ENCODE data around the gene TMEM141. TPM values are rescaled to one million over a fixed set of nuclear protein-coding genes. Genes with fewer than 3 reads are reported as not detected.
"Not testable (repeated sequence)": the region's sequence is repeated elsewhere in the genome, so short reads cannot be mapped to it uniquely, and the experiment has no call there.

The TMEM141 gene
- polyA plus RNA-seq, 1 of the 3 experiments (the other 2 are of a cell fraction): 112 TPM

DNA sequence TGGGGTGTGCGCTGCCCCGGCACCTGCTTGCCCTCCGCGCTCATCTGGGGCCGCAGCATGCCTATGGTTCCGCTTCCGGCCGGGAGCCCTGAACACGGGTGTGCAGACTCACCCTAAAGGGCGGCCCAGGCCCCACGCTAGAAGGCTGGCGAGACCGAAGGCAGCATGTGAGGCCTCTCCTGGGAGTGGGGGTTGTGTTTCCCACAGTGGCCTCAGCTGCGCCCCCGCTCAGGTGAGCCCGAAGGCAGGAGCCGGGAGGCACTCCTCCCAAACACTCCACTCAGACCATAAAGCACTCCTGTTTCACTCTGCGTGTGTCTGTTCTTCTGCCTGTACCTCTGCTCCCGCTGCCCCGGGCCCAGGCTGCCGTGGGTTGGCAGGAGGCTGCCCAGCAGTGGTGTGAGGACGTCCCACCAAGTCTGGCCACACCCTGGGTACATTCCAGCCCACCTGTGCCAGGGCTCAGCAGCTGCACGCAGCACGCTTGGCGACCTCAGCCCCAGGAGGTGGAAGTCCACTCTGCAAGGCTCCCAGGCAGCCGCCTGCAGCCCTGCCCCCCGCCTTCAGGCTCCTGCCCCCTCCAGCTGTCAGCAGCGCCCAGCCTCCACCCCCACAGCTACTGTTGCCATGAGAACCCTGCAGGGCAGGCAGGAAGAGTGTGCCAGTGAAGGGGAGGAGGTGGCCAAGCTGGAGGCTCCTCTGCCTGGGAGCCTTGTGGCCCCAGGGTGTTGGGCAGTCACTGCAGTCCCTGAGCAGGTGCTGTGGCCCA, 49.9 kb downstream of the TMEM141 start:
- peak; percentile 59 for DNase-seq

DNA sequence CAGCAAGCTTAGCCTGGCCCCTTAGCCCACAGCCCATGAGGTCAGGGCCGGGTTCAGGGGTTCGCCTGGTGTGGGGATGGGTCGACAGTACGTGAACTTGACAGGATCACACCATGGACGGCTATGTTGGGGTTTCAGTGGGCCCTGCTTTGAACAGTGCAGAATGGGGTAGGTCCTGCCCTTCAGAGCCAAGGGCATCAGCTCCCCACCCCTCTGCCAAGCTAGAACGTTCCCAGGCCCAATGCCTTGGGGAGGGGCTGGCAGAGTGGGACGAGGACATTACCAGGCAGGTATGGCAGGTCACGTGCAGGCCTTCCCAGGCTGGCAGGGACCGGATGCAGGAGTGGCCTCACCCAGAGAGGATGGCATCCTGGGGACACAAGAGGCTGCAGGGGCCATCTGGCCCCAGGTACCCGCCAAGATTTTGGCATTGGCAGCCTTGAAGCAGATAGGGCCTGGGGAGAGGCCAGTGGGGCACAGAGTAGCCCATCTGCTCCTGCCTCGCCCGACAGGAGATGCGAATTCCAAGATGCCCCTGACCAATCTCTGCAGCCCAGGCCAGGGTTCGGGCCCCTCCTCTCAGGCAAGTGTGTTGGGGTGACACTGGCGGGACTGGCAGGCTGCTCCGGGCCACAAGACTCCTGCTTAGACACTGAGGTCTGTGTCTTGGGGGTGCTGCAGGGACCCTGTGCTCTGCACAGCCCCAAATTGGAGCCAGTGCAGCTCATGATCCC, 50.7 kb downstream of the TMEM141 start:
- POLR2A ChIA-PET: interaction anchor here (1.4 to 2.1 kb wide), 3 partner anchors 13 to 35 kb away, joined by 4 to 10 read pairs (median 4); partner anchors contain the start of gene RABL6
- 7% methylated on average over 3 of the region's 16 CpGs for WGBS (ENCODE audit: low lambda C conversion rate)
- CTCF ChIA-PET: interaction anchor here (0.6 to 4.7 kb wide), 26 partner anchors 10 to 264 kb away, joined by 3 to 36 read pairs (median 4); partner anchors contain the start of genes LCN8, RABL6 and TMEM141
- peaks cover 19% of the 10 kb centered on the region for H3F3A ChIP-seq (replicated peaks; ENCODE audit: insufficient read depth)
- not testable (repeated sequence) for H3K27me3 ChIP-seq (ENCODE audit: insufficient read depth); DNase-seq; H3K9me2 ChIP-seq; H3K79me2 ChIP-seq (ENCODE audit: insufficient read depth); H3K9ac ChIP-seq; H3K9me3 ChIP-seq; H2AFZ ChIP-seq (ENCODE audit: low read depth)
- peak overlapping the region; percentile 97 for H3K4me2 ChIP-seq
- H3K4me1 ChIP-seq (ENCODE audit: control insufficient read depth in 1 of 2, insufficient read depth in 2 of 2, low read depth in 1 of 2, low read length in 1 of 2): peaks cover 24 to 29% of the 10 kb centered on the region in 2 experiments; a peak in 2 of 4 replicates
- H4K20me1 ChIP-seq (ENCODE audit: insufficient read depth): peaks cover 10% of the 10 kb centered on the region; the same call in 1 of the 2 replicates
- peak overlapping the region in 1 of 2 experiments; percentile 76; a peak in 2 of 4 replicates for H3K27ac ChIP-seq (ENCODE audit: low read depth in 2 of 2, low read length in 1 of 2)
- H3K4me3 ChIP-seq (ENCODE audit: low read depth in 2 of 2, low read length in 1 of 2): peak overlapping the region; percentile 66 to 85
- peaks cover 0 to 15% of the 10 kb centered on the region in 2 experiments for H3K36me3 ChIP-seq (replicated peaks in 1 of 2; ENCODE audit: control insufficient read depth in 1 of 2, insufficient read depth in 2 of 2, low read length in 1 of 2)

More for the DNA sequence above, 49.9 kb downstream of the TMEM141 start:
- Histone ChIP-seq H3K79me2 (ENCODE audit: insufficient read depth) (no peaks in the 10 kb centered on the region), H3K27me3 (ENCODE audit: insufficient read depth) (no peaks in the 10 kb centered on the region), H3F3A (replicated peaks; ENCODE audit: insufficient read depth) (peaks cover 19% of the 10 kb centered on the region), H3K9me3 (no peaks in the 10 kb centered on the region), H3K4me3 (ENCODE audit: low read depth in 2 of 2, low read length in 1 of 2) (no peak overlapping the region), H4K20me1 (ENCODE audit: insufficient read depth) (peaks cover 10% of the 10 kb centered on the region; the same call in 1 of the 2 replicates), H3K9me2 (no peaks in the 10 kb centered on the region), H3K9ac (no peak overlapping the region), H3K4me1 (ENCODE audit: control insufficient read depth in 1 of 2, insufficient read depth in 2 of 2, low read depth in 1 of 2, low read length in 1 of 2) (peaks cover 24 to 29% of the 10 kb centered on the region in 2 experiments; a peak in 2 of 4 replicates), H3K27ac (ENCODE audit: low read depth in 2 of 2, low read length in 1 of 2) (peak overlapping the region in 1 of 2 experiments; percentile 76; a peak in 2 of 4 replicates), H3K36me3 (replicated peaks in 1 of 2; ENCODE audit: control insufficient read depth in 1 of 2, insufficient read depth in 2 of 2, low read length in 1 of 2) (peaks cover 0 to 15% of the 10 kb centered on the region in 2 experiments), H2AFZ (ENCODE audit: low read depth) (no peak overlapping the region), H3K4me2 (peak overlapping the region; percentile 97; the same call in 1 of the 2 replicates)
- POLR2A ChIA-PET: interaction anchor here (0.9 to 2.1 kb wide), 3 partner anchors 12 to 41 kb away, joined by 4 to 10 read pairs (median 6); partner anchors contain the start of gene RABL6
- WGBS (ENCODE audit: low lambda C conversion rate): 46% methylated on average over 12 of the region's 28 CpGs
- CTCF ChIA-PET: interaction anchor here (1.2 to 4.7 kb wide), 5 partner anchors 10 to 193 kb away, joined by 4 to 36 read pairs (median 30); partner anchors contain the start of genes RABL6 and TMEM141
- TF ChIP-seq, protein P1, sequence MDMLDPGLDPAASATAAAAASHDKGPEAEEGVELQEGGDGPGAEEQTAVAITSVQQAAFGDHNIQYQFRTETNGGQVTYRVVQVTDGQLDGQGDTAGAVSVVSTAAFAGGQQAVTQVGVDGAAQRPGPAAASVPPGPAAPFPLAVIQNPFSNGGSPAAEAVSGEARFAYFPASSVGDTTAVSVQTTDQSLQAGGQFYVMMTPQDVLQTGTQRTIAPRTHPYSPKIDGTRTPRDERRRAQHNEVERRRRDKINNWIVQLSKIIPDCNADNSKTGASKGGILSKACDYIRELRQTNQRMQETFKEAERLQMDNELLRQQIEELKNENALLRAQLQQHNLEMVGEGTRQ (IDR thresholded peaks at IDR 0.05; ENCODE audit: borderline replicate concordance, low read depth, low read length): no peak
- TF ChIP-seq GATA2 (CRISPR knock-in tag; IDR thresholded peaks at IDR 0.05) (no peak), GABPA (IDR thresholded peaks at IDR 0.05; ENCODE audit: low read depth) (no peak), SIN3A (IDR thresholded peaks at IDR 0.05; ENCODE audit: borderline replicate concordance, low read depth, low read length) (0 out of 2 replicates have a peak, but pooled peaks have one; percentile 69), CHD2 (IDR thresholded peaks at IDR 0.05; ENCODE audit: low read length, partially characterized antibody) (peak; percentile 52), TCF12 (IDR thresholded peaks at IDR 0.05) (0 out of 2 replicates have a peak, but pooled peaks have one; percentile 23), EZH2phosphoT487 (IDR thresholded peaks at IDR 0.05; ENCODE audit: borderline replicate concordance, low read depth) (no peak), ELF1 (IDR thresholded peaks at IDR 0.05) (no peak), RFX5 (IDR thresholded peaks at IDR 0.05; ENCODE audit: low read length) (no peak), FOSL2 (IDR thresholded peaks at IDR 0.05; ENCODE audit: borderline replicate concordance, low read depth) (no peak)
- TF ChIP-seq, protein P2, sequence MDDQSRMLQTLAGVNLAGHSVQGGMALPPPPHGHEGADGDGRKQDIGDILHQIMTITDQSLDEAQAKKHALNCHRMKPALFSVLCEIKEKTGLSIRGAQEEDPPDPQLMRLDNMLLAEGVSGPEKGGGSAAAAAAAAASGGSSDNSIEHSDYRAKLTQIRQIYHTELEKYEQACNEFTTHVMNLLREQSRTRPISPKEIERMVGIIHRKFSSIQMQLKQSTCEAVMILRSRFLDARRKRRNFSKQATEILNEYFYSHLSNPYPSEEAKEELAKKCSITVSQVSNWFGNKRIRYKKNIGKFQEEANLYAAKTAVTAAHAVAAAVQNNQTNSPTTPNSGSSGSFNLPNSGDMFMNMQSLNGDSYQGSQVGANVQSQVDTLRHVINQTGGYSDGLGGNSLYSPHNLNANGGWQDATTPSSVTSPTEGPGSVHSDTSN (IDR thresholded peaks at IDR 0.05): peak; percentile 49
